Calu3 (cell line): ENCODE measurements around the gene HPS5. TPM values are rescaled to one million over a fixed set of nuclear protein-coding genes. Genes with fewer than 3 reads are reported as not detected.

Source experiments
- BruUV-seq: library from RNA; stranded (reverse); fragments of 400-500 nt; replicated peaks from 2 replicates; lab custom pipeline; 2021; lab: Mats Ljungman, UMichigan
- CTCF ChIA-PET: fragments of 300-600 bp; sonication (Branson Sonifier 250); formaldehyde crosslinking; loops from one replicate; lab custom pipeline; 2022; ENCODE audit warnings: antibody characterized with exemption; lab: Charles Lee
- DNase-seq: peaks from one replicate; pipeline ENCODE4 v3.0.0; 2022
- H3K27ac Mint-ChIP-seq: one replicate; pipeline ENCODE4 v1.8.0; 2022; ENCODE audit warnings: mixed read lengths; ENCODE audit not compliant: unreplicated experiment
- H3K27me3 Mint-ChIP-seq: one replicate; pipeline ENCODE4 v1.8.0; 2022; ENCODE audit warnings: mixed read lengths; ENCODE audit not compliant: unreplicated experiment
- H3K36me3 Mint-ChIP-seq: one replicate; pipeline ENCODE4 v1.8.0; 2022; ENCODE audit warnings: mild to moderate bottlenecking, moderate library complexity, mixed read lengths; ENCODE audit not compliant: insufficient read depth, unreplicated experiment
- H3K4me1 Mint-ChIP-seq: one replicate; pipeline ENCODE4 v1.8.0; 2022; ENCODE audit warnings: mild to moderate bottlenecking, low read depth, mixed read lengths; ENCODE audit not compliant: unreplicated experiment
- H3K4me3 Mint-ChIP-seq: one replicate; pipeline ENCODE4 v1.8.0; 2022; ENCODE audit warnings: mild to moderate bottlenecking, low read depth, moderate library complexity, mixed read lengths; ENCODE audit not compliant: unreplicated experiment
- H3K9me3 Mint-ChIP-seq: one replicate; pipeline ENCODE4 v1.8.0; 2022; ENCODE audit warnings: low read depth, mixed read lengths; ENCODE audit not compliant: unreplicated experiment
- CTCF ChIP-seq: fragments of 200-600 bp; IDR thresholded peaks from one replicate; pipeline ENCODE4 v1.8.0; 2022; ENCODE audit warnings: antibody characterized with exemption; ENCODE audit not compliant: unreplicated experiment
- intact Hi-C: fragments of 100-400 bp; cut with micrococcal nuclease; formaldehyde crosslinking; loops from one replicate; pipeline ENCODE4 v1.10.0; 2022; ENCODE audit not compliant: unreplicated experiment
- total RNA-seq: library from RNA; stranded (reverse); gene quantifications from 2 replicates; pipeline ENCODE4 v1.2.3, GENCODE V29; 2022

HPS5 gene
- total RNA-seq, 1 experiment from 2014 or later: 26.4 TPM

GRCh38 chr11:18368221-18368620 lies 46.3 kb upstream of the HPS5 start:
- Mint-ChIP-seq H3K9me3 (no peaks in the 10 kb centered on the region), H3K36me3 (peaks cover 26% of the 10 kb centered on the region), H3K4me1 (no peaks in the 10 kb centered on the region), H3K27ac (no peak overlapping the region), H3K27me3 (no peaks in the 10 kb centered on the region), H3K4me3 (no peak overlapping the region)
- BruUV-seq: no TSS peak
- TF ChIP-seq CTCF: no peak
- intact Hi-C loops: no loop called here
- CTCF ChIA-PET: interaction anchor here (0.5 kb wide), 1 partner anchor 153 kb away, joined by 4 read pairs; no protein-coding TSS in a partner anchor
- no peak for DNase-seq

- no peaks in the 10 kb centered on the region for H3K9me3 Mint-ChIP-seq
- no peak for TF ChIP-seq CTCF
- no peak for DNase-seq
- CTCF ChIA-PET: interaction anchor here (0.7 kb wide), 1 partner anchor 330 kb away, joined by 3 read pairs; no protein-coding TSS in a partner anchor
- no TSS peak for BruUV-seq
- H3K27me3 Mint-ChIP-seq: no peaks in the 10 kb centered on the region
- no peak overlapping the region for H3K4me3 Mint-ChIP-seq
- H3K27ac Mint-ChIP-seq: no peak overlapping the region
- H3K36me3 Mint-ChIP-seq: peaks cover 26% of the 10 kb centered on the region
- intact Hi-C loops: no loop called here
- H3K4me1 Mint-ChIP-seq: no peaks in the 10 kb centered on the region
Observed at GRCh38 chr11:18367431-18367830, 45.5 kb upstream of the HPS5 start.

GRCh38 chr11:18366286-18366685 lies 44.3 kb upstream of the HPS5 start:
- Mint-ChIP-seq H3K27ac (no peak overlapping the region), H3K4me1 (no peaks in the 10 kb centered on the region), H3K4me3 (no peak overlapping the region), H3K36me3 (peaks cover 27% of the 10 kb centered on the region), H3K9me3 (no peaks in the 10 kb centered on the region), H3K27me3 (no peaks in the 10 kb centered on the region)
- no peak for DNase-seq
- TF ChIP-seq CTCF: no peak
- CTCF ChIA-PET: no interaction called here
- no TSS peak for BruUV-seq
- intact Hi-C loops: no loop called here

GRCh38 chr11:18365741-18366140 lies 43.8 kb upstream of the HPS5 start:
- CTCF ChIA-PET: no interaction called here
- Mint-ChIP-seq H3K27ac (no peak overlapping the region), H3K4me1 (no peaks in the 10 kb centered on the region), H3K4me3 (no peak overlapping the region), H3K36me3 (peaks cover 31% of the 10 kb centered on the region), H3K27me3 (no peaks in the 10 kb centered on the region), H3K9me3 (no peaks in the 10 kb centered on the region)
- TF ChIP-seq CTCF: no peak
- BruUV-seq: no TSS peak
- intact Hi-C loops: no loop called here
- DNase-seq: no peak
